PC-3 (cell line): ENCODE results near the gene ABTB2. TPM values are rescaled to one million over a fixed set of nuclear protein-coding genes. Genes with fewer than 3 reads are reported as not detected.

Source experiments
- ATAC-seq: fragments of 200-7000 bp; cut with Tn5 transposase; 2 replicates; pipeline ENCODE4 v1.9.1; 2020; ENCODE audit warnings: mild to moderate bottlenecking, moderate library complexity
- BruUV-seq: library from RNA; stranded (reverse); fragments of 400-500 nt; replicated peaks from 2 replicates; lab custom pipeline; 2021; lab: Mats Ljungman, UMichigan
- CTCF ChIA-PET: fragments of 300-600 bp; sonication (Branson Sonifier 250); formaldehyde crosslinking; loops from one replicate; lab custom pipeline; 2022; ENCODE audit warnings: antibody characterized with exemption; lab: Charles Lee
- POLR2A ChIA-PET: fragments of 300-600 bp; sonication (Branson Sonifier 250); formaldehyde crosslinking; loops from one replicate; lab custom pipeline; 2022; ENCODE audit warnings: antibody characterized with exemption; ENCODE audit not compliant: unreplicated experiment; lab: Charles Lee
- DNase-seq: peaks from one replicate; pipeline ENCODE4 v3.0.0-alpha.2; 2015
- H2AFZ ChIP-seq: fragments of 300-600 bp; sonication (generic); 2 replicates; pipeline ENCODE4 v1.6.0; 2016; ENCODE audit warnings: antibody characterized with exemption, low read length
- H3F3A ChIP-seq: fragments of 300-600 bp; sonication (generic); one replicate; pipeline ENCODE4 v1.6.0; 2017; ENCODE audit warnings: antibody characterized with exemption, low read length, control low read depth, mild to moderate bottlenecking; ENCODE audit not compliant: unreplicated experiment
- H3K27ac ChIP-seq: fragments of 300-600 bp; sonication (generic); 2 replicates; pipeline ENCODE4 v1.5.1; 2016; ENCODE audit warnings: mild to moderate bottlenecking, low read length
- H3K27me3 ChIP-seq: fragments of 300-600 bp; sonication (generic); 2 replicates; pipeline ENCODE4 v1.6.1; 2016; ENCODE audit warnings: low read length, mixed read lengths
- H3K36me3 ChIP-seq: fragments of 300-600 bp; sonication (generic); 2 replicates; pipeline ENCODE4 v1.6.1; 2016; ENCODE audit warnings: low read depth, mixed run types, low read length, mixed read lengths
- H3K4me1 ChIP-seq: fragments of 300-600 bp; sonication (generic); 2 replicates; pipeline ENCODE4 v1.5.1; 2016; ENCODE audit warnings: low read length; ENCODE audit not compliant: insufficient read depth
- H3K4me2 ChIP-seq: fragments of 300-600 bp; sonication (generic); 2 replicates; pipeline ENCODE4 v1.6.0; 2016; ENCODE audit warnings: low read length
- H3K4me3 ChIP-seq: fragments of 300-600 bp; sonication (generic); 2 replicates; pipeline ENCODE4 v1.5.1; 2016; ENCODE audit warnings: mild to moderate bottlenecking, low read length, mixed read lengths
- H3K79me2 ChIP-seq: fragments of 300-600 bp; sonication (generic); 2 replicates; pipeline ENCODE4 v1.6.1; 2017; ENCODE audit warnings: low read length, mixed read lengths
- H3K9ac ChIP-seq: fragments of 300-600 bp; sonication (generic); 2 replicates; pipeline ENCODE4 v1.6.0; 2016; ENCODE audit warnings: mild to moderate bottlenecking, low read length
- H3K9me2 ChIP-seq: fragments of 300-600 bp; sonication (generic); replicated peaks from 2 replicates; pipeline ENCODE4 v1.6.1; 2016; ENCODE audit warnings: mixed run types, low read length, mixed read lengths
- H3K9me3 ChIP-seq: fragments of 300-600 bp; sonication (generic); 2 replicates; pipeline ENCODE4 v1.6.1; 2016; ENCODE audit warnings: low read length, mixed read lengths
- H4K20me1 ChIP-seq: fragments of 300-600 bp; sonication (generic); 2 replicates; pipeline ENCODE4 v1.6.1; 2016; ENCODE audit warnings: low read length, mixed read lengths
- EZH2 ChIP-seq: fragments of 300-600 bp; sonication (generic); IDR thresholded peaks from one replicate; pipeline ENCODE4 v1.6.1; 2017; ENCODE audit warnings: antibody characterized with exemption, mild to moderate bottlenecking, low read length; ENCODE audit not compliant: unreplicated experiment
- EZH2phosphoT487 ChIP-seq: fragments of 300-600 bp; sonication (generic); IDR thresholded peaks from 2 replicates; pipeline ENCODE4 v1.6.1; 2018; ENCODE audit warnings: mild to moderate bottlenecking, antibody characterized with exemption, low read length, borderline replicate concordance
- intact Hi-C: fragments of 100-400 bp; cut with micrococcal nuclease; formaldehyde crosslinking; loops from 2 replicates; pipeline ENCODE4 v1.9.0; 2023
- total RNA-seq: library from RNA; depleted of rRNA; stranded (reverse); fragments of >200 nt; gene quantifications from 2 replicates; pipeline ENCODE4 v1.2.3, GENCODE V29; 2014
- TF ChIP-seq, protein P1 (sequence below): fragments of 300-600 bp; sonication (generic); conservative IDR thresholded peaks from 2 replicates; pipeline ENCODE4 v1.5.1; 2017; ENCODE audit warnings: antibody characterized with exemption, low read depth, mild to moderate bottlenecking, low read length

Gene ABTB2
- total RNA-seq, 1 experiment from 2014 or later: 5.2 TPM

DNA sequence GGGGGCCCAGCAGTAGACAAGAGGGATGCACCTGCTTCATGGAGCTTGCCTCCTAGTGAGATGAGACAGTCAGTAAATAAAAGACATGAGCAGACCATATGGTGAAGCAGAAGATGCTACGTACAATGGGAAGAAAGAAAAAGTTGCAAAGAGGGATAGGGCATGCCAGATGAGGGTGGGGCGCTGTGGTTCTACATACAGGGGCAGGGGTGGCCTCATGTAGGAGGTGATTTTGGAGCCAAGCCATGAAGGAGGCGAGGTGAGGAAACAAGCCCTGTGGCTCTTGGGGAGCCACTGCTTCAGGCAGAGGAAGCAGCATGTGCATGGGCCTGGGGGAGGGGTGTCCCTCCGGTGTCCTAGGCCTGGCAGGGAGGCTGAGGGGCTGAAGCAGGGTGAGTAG is 237.2 kb downstream of the ABTB2 start:
- no peak for ATAC-seq
- no peak for DNase-seq
- BruUV-seq: no TSS peak

DNA sequence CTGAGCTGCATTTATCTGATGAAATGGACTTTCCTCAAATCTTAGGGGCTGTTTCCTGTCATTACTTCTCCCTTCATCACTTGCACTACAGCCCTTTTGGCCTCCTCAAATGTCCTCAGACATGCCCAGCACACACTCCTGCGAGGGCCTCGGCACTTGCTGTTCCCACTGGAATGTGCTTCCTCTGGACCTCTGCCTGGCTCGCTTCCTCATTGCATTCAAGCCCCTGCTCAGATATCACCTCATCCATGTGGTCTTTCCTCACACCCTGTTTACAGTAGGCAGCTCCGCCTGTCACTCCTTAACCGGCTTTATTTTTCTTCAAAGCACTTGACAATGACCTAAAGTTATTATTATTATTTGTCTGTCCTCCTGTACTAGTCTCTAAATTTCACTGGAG is 243.3 kb downstream of the ABTB2 start:
- H3K9me3 ChIP-seq: no peaks in the 10 kb centered on the region
- POLR2A ChIA-PET: interaction anchor here (0.7 kb wide), 1 partner anchor 9 kb away, joined by 3 read pairs; the partner anchor contains the start of gene NAT10
- no peak overlapping the region for H3K4me3 ChIP-seq
- H3K36me3 ChIP-seq: peaks cover 81% of the 10 kb centered on the region
- H4K20me1 ChIP-seq: no peaks in the 10 kb centered on the region
- no peak overlapping the region for H3K4me2 ChIP-seq
- BruUV-seq: no TSS peak
- no peaks in the 10 kb centered on the region for H3K4me1 ChIP-seq
- TF ChIP-seq, protein P1, sequence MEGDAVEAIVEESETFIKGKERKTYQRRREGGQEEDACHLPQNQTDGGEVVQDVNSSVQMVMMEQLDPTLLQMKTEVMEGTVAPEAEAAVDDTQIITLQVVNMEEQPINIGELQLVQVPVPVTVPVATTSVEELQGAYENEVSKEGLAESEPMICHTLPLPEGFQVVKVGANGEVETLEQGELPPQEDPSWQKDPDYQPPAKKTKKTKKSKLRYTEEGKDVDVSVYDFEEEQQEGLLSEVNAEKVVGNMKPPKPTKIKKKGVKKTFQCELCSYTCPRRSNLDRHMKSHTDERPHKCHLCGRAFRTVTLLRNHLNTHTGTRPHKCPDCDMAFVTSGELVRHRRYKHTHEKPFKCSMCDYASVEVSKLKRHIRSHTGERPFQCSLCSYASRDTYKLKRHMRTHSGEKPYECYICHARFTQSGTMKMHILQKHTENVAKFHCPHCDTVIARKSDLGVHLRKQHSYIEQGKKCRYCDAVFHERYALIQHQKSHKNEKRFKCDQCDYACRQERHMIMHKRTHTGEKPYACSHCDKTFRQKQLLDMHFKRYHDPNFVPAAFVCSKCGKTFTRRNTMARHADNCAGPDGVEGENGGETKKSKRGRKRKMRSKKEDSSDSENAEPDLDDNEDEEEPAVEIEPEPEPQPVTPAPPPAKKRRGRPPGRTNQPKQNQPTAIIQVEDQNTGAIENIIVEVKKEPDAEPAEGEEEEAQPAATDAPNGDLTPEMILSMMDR: no peak
- TF ChIP-seq EZH2 (no peak), EZH2phosphoT487 (no peak)
- no peaks in the 10 kb centered on the region for H3K27me3 ChIP-seq
- H3K79me2 ChIP-seq: peaks cover 7% of the 10 kb centered on the region
- intact Hi-C loops: no loop called here
- no peaks in the 10 kb centered on the region for H3K9me2 ChIP-seq
- H2AFZ ChIP-seq: no peak overlapping the region
- ATAC-seq (no peak), DNase-seq (no peak)
- H3K9ac ChIP-seq: no peak overlapping the region
- no peaks in the 10 kb centered on the region for H3F3A ChIP-seq
- no peak overlapping the region for H3K27ac ChIP-seq
- CTCF ChIA-PET: no interaction called here

More for the DNA sequence above, 237.2 kb downstream of the ABTB2 start:
- H3K27ac ChIP-seq: no peak overlapping the region
- TF ChIP-seq EZH2 (no peak), EZH2phosphoT487 (no peak)
- TF ChIP-seq, protein P1: no peak
- H3K9me2 ChIP-seq: no peaks in the 10 kb centered on the region
- ChIA-PET POLR2A (no interaction called here), CTCF (no interaction called here)
- intact Hi-C loops: no loop called here
- H3K27me3 ChIP-seq: no peaks in the 10 kb centered on the region
- H3K4me2 ChIP-seq: no peak overlapping the region
- peaks cover 66% of the 10 kb centered on the region for H3K36me3 ChIP-seq
- no peak overlapping the region for H3K9ac ChIP-seq
- no peaks in the 10 kb centered on the region for H3K4me1 ChIP-seq
- no peaks in the 10 kb centered on the region for H4K20me1 ChIP-seq
- no peak overlapping the region for H2AFZ ChIP-seq
- H3K4me3 ChIP-seq: no peak overlapping the region
- no peaks in the 10 kb centered on the region for H3K79me2 ChIP-seq
- no peaks in the 10 kb centered on the region for H3K9me3 ChIP-seq
- no peaks in the 10 kb centered on the region for H3F3A ChIP-seq

DNA sequence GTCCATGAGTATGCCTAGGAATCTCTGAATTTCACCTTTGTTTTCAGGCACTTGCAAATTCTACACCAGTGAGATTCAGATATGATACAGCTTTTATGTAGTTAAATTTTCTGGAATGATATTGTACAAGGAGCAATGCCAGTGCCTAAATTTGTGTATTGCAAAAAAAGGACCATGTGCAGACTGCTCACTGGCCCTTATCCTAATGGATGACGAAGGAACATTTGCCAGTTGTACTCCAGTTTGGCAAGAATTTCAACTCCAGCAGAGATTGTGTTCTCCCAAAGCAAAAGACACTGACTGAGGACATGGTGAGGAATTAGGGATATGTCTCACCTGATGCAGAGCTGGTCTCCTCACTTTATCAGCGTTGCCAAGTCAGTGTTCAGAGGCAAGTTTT is 243.8 kb downstream of the ABTB2 start:
- H3K9me2 ChIP-seq: no peaks in the 10 kb centered on the region
- no peaks in the 10 kb centered on the region for H3K27me3 ChIP-seq
- ChIA-PET POLR2A (interaction anchor here (0.6 to 0.7 kb wide), 2 partner anchors 9 to 137 kb away, joined by 3 read pairs; partner anchors contain the start of gene NAT10), CTCF (no interaction called here)
- H3K4me2 ChIP-seq: no peak overlapping the region
- no peak overlapping the region for H2AFZ ChIP-seq
- no TSS peak for BruUV-seq
- ATAC-seq (no peak), DNase-seq (no peak)
- H3K79me2 ChIP-seq: peaks cover 11% of the 10 kb centered on the region
- no peak overlapping the region for H3K4me3 ChIP-seq
- H4K20me1 ChIP-seq: no peaks in the 10 kb centered on the region
- peaks cover 81% of the 10 kb centered on the region for H3K36me3 ChIP-seq
- H3K9me3 ChIP-seq: no peaks in the 10 kb centered on the region
- TF ChIP-seq, protein P1: no peak
- TF ChIP-seq EZH2phosphoT487 (no peak), EZH2 (no peak)
- no peak overlapping the region for H3K27ac ChIP-seq
- intact Hi-C loops: no loop called here
- no peak overlapping the region for H3K9ac ChIP-seq
- H3K4me1 ChIP-seq: no peaks in the 10 kb centered on the region
- H3F3A ChIP-seq: no peaks in the 10 kb centered on the region
